Ecto neural progenitor cell (in vitro differentiated cells): ENCODE results near the gene SLX9.

Experiments
- DNase-seq: peaks from one replicate; pipeline ENCODE4 v3.0.0-alpha.2; 2018; ENCODE audit warnings: low spot score

Gene SLX9

DNA sequence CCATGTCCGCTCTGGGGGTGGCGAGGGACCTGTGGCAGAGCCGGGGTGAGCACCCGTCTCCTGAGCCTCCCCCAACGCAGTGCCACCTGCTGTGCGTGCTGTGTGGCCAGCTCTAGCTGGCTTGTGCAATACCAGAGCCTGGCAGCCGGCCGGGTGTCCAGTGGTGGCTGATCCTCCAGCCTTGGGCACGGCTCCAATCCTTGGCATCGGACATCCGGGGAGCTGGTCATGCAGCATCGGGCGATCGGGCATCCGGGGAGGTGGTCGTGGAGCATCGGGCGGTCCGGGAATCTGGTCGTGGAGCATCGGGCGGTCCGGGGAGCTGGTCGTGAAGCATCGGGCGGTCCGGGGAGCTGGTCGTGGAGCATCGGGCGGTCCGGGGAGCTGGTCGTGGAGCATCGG lies 8.1 kb downstream of the SLX9 start:
- DNase-seq: no peak

DNA sequence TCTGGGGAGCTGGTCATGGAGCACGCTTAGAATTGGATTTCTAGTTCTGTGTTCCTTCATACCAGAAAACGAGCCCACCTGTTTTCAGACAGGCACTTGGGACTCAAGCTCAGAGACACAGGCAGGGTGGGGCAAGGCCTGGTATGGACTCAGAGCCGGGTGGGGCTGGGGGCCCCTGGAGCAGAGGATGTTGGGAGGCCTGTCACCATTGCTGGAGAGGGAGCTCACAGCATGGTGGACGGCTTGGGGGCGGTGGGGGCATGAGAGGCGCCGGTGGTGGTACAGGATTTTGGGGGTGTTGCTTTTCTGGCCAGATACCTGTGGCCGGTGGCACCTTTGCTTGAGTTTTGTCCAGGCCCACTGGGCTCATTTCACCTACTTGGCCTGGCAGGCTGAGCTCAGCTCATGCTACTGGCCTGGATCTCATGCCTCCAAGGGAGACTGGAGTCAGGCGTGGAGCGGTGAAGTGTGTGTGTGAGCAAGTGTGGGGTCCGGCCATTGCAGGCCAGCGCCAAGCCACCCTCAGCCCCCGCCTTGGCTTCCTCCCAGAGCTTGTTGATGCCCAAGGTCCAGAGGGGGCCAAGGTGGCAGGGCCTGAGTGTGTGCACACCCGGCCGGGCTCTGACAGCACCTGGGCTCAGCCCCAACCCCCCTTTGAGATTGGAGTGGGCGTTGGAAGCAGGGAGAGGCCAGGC lies 8.7 kb downstream of the SLX9 start:
- DNase-seq: no peak

DNA sequence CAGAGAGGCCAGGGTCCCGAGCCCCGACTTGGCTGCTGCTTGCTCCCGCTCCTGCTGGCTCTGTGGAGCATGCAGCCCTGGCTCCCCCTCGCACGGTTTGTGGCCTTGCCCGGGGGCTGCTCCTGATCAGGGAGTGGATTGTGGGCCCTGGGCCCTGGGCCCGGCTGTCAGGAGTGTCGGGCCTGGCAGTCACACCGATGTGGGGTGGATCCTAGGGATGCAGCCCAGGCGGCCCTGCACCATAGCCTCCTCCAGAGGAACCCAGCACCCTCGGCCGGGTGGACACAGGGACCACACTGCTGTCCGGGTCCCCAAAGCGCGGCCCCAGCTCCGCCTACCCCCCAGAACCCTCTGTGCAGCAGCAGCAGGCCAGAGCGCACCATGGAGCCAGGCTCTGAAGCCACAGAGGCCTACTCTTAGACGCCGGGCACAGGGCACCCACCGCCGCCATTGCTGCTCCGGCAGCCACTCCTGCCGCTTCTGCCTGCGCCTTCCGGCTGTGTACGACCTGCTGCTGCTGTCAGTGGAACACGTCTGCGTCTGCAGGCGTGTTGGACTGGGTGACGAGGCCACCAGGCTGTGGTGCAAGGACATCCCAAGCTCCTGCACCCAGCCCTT lies 9.4 kb downstream of the SLX9 start:
- DNase-seq: no peak

DNA sequence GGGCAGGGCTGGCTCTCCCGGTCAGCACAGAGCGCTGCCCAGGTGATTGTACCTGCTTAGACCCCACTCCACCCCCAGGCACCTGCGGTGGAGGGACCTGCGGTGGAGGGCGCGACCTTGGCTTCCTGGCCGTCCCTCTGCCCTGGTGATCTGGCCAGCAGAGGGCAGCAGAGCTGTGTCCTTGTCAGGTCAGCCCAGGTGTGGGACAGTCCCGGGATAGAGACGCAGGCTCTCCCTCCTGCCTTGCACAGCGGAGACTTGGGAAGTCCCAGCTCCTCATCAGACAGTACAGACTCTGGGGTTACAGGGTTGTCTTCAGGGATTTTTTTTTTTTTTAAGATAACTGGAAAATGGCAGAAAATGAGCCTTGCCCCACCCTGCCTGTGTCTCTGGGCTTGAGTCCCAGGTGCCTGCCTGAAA lies 10.0 kb downstream of the SLX9 start:
- DNase-seq: peak; percentile 88

DNA sequence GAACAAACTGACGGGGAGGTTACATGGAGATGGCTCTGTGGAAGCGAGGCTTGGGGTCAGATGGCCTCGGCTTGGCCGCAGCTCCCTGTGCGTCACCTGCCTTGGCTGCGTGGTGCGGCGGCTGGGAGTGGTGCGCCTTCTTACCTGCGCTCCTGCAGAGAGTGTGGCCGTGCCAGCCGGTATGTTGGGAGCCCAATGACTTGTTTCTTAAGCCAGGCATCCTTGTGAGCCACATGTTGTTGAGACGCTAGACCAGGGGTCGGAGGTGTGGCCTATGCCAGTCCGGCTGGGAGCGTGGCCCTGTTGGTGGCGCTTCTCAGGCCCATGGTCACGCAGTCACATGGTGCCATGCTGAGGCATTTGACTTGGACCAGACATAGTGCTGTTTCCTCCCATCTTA lies 10.5 kb downstream of the SLX9 start:
- no peak for DNase-seq

DNA sequence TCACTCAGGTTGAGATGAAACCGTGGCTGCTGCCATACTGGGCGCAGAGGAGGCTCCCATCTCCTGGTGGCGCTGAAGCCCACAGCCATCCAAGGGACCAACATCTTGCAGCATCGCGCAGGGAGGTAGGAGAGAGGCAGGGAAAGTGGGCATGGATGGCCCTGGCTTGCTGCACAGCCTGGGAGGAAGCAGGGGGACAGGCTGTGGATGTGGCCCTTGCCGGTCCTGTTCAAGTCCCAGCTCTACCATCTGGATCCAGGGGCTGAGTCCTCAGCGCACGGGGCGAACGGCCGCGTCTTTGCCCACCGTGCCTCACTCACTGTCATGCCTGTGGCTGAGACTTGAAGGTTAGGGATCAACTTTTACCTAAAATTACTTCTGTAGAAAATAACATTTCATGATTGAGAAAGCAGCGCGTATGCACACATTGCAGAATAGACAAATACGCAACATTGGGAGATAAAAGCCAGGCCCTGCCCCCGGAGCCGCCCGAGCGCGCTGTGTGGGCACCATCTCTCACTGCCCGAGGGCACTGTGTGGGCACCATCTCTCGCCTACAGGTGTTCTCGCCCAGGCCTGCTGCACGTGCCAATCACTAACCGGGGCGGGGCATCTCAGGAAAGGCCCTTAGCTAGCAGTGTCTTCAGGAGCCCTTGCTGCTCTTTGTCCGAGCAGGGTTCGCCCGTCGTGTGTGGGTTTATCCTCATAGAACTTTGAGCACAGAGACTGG lies 11.5 kb downstream of the SLX9 start:
- no peak for DNase-seq

DNA sequence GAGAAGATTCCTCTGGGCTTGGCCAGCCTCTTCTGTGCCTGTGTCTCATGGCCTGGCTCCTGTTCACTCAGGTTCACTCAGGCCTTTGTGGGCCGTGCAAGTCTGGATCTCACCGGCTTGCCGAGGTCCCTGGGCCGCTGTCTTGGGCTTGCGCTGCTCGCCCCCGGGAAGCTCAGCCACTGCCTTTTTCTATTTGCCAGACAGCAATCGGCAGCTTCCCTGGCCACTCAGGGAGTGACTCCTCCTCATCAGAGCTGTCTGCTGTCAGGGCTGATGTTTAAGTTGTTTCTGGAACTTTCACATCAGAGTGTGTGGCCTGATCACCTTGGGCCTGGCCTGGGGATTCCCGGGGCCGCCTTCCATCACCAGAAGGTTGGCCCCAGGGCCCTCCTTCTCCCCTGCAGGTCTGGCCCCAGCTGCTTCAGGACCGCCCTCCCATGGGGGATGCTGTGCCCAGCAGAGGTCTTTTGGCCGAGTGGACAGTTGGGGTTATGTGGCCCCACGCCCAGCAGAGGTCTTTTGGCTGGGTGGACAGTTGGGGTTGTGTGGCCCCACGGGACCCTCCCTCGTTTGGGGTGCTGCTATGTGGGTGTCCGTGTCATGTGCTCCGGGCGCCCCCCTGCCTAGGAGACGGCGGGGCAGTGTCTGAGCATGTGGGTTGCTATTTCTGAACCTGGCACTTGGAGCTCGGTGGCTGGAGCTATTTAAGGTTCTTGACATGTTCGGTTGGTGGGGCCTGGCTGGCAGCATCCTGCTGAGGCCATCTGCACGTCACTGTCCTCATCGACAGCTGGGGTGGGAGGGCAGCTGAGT lies 12.5 kb downstream of the SLX9 start:
- DNase-seq: no peak

DNA sequence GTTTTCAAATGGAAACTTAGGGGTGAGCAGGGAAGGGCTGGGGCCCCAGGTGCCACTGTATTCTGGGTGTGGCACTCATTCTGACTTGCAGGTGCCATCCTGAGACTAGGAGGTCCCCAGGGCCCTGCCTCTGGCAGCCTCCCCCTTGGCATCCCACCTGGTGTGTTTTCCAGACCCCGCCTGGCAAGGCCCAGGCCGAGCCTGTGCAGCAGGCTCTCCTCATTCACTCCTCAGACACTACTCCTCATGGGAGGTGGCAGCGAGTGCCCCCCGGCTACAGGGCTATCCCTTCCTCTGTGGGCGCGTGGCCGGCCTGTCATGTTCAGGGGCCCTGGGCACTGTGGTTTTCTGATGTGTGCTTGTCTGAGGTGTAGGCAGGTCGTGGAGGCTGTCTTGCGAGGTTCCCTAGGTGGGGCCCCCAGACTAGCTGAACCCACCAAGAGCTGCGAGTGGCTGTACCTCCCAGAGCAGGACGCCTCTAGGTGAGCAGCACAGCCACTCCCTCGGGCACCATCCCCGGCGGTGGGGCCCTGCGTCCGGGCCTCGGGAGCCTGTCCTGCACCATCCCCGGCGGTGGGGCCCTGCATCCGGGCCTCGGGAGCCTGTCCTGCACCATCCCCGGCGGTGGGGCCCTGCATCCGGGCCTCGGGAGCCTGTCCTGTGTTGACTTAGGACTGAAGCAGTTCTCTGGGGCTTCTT lies 13.2 kb downstream of the SLX9 start:
- DNase-seq: no peak

DNA sequence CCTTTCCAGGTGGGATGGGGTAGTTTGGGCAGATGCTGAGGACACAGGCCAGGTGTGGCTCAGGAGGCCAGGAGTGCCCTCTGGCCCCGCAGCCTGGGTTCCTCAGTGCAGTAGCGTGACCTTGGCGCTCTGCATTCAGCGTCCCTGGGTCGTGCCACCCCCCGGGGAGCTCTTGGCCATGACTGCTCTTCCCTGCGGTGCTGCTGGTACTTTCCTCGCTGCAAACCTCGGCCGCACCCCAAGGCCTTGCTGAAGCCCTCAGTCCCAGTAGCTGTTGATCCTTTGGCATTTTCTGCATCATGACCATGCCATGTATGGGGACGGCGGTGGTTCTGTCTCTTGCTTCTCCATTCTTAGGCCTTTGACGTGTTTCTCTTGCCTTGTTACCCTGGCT lies 13.8 kb downstream of the SLX9 start:
- no peak for DNase-seq

DNA sequence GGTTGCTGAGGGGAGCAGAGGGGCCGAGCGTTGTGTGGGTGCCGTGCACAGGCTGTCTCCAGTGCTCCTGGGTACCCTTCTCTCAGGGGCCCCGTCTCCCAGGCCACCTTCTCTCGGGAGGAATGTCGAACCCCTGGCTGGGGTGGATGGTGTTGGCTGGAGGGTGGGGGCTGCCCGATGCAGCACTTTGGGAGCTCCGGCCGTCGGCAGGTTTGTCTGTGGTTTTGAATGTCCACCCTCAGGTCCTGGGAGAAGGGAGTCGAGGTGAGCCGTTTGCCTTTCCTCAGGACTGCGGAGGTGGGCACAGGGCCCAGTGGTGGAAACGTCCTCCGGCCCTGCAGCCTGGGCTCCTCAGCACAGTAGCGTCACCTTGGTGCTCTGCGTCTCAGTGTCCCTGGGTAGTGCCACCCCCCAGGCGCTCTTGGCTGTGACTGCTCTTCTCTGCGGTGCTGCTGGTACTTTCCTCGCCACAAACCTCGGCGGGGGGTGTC lies 14.5 kb downstream of the SLX9 start:
- DNase-seq: no peak

DNA sequence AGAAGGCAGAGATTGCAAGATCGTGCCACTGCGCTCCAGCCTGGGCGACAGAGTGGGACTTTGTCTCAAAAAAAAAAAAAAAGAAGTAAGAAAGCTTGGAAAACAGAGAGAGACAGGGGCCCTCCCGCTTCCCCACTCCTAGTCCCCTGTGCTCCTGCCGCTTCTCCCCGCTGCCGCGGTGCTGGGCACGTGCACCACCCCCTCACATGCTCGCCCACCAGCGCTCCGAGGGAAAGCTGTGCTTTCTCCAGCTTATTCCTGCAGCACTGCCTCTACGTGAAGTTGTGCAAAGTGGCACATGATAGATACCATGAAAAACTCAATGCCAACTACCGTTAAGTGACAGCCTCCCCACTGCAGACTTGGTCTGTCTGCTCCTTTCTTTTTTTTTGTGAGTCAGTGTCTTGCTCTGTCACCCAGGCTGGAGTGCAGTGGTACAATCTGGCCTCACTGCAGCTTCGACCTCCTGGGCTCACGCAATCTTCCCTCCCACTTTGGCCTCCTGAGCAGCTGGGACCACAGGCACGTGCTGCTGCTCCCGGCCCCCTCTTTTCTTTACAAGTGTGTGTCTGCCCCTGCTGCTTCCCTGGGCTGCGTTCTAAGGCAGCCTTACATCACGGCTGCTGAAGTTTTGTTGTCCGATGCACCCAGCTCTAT lies 15.4 kb downstream of the SLX9 start:
- no peak for DNase-seq

DNA sequence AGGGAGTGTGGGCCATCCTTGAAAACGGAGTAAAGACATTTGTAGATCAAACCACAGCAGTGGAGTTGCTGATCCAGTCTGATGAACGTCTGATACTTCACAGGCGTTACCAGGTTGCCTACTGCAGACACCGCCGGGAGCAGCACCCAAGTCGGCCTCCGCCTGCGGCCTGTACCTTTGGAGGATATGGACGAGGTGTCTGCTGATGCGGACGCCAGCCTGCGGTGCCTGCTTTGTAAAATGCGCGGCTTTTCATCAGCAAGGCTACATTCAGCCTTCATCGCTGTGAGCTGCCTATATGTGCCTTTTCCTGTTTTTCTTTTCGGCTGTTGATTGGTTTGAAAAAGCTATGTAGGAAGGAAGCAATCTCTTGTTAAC lies 16.0 kb downstream of the SLX9 start:
- DNase-seq: no peak

DNA sequence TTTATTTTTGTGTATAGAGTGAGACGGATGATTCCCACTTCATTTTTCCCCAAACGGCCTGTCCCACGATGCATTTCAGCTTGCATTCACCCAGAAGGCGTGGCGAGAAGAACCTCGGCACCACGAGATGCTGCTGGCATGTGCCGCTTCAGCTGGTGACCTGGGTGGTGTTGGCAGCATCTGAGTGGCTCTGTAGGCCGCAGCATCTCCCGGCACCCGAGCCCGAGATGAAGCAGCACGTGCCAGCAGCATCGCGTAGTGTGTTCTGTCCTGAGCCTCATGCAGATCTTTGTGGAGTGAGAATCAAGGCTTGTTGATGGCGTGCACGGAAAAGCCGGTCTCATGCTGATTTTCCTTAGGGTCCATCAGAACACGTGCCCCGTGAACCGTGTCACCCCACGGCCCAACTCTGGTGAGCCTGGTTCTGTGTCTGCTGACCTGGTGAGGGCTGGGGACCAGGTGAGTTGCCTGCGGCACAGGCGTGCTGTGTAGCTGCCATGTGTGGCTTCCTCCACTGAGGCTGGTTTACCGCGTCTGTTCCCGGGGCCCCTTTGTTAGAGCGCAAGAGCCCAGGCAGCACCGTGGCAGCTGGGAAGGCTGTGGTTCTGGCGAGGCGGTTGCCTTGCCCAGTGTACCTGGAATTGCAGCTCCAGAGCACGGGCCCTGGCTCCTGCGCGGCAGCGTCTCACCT lies 16.7 kb downstream of the SLX9 start:
- DNase-seq: no peak

DNA sequence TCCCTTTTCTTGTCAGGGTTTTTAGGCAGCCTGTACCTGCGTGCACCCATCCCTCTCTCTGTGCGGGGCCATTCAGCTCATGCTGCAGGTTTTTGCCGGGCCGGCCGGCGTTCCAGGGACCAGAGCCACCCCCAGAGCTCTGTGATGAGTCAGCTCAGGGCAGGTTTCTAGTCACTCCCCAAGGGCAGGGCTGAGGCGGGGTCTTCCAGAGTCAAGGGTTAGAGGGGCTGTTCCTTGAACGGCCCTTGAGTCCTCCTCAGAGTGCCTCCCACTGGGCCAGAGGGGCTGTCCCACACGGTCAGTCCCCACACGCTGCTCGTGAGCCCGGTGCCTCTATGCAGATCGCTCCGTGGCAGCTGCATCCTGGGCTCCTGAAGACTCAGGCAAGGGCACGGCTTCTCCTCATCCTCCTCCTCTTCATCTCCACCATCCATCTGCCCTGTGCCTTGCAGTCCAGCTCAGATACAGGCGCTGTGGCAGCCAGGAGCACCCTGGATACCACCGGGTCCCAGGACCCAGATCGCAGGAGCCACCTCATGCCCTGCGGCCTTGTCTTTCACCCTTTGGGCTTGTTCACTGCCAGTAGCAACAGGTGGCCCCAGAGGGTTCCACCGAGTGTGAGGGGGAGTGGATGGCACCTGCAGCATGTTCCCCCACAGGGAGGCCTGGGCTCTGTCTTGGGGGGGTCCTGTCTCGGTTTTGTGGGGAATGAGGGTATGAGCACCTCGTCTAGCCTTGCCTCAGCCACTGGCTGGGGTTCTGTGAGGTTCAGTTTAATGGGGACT lies 17.4 kb downstream of the SLX9 start:
- DNase-seq: no peak

DNA sequence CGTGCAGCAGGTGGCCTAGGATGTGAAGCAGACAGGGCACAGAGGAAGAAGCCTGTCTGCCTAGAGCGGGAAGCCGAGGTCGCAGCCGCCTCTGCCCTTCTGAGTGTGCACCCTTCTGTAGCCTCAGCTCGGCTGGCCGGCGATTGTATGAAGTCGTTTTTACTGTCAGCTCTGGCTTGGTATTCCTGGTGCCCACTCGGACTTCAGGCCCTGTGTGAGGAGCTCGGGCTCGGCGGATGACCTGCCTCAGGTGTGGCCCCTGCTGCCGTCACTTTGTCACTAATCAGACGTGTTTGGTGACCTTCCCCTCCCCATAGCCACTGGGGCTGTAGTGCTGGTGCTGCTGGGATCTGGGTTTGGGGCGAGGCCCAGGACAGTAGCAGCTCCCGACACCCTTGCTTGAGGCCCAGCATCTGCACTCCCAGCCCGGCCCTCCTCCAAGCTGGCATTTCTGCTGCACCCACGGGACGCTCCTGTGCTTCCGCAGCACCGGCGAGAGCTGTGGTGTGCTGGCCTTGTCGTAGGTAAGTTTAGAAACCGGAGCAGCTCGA lies 18.1 kb downstream of the SLX9 start:
- DNase-seq: no peak

DNA sequence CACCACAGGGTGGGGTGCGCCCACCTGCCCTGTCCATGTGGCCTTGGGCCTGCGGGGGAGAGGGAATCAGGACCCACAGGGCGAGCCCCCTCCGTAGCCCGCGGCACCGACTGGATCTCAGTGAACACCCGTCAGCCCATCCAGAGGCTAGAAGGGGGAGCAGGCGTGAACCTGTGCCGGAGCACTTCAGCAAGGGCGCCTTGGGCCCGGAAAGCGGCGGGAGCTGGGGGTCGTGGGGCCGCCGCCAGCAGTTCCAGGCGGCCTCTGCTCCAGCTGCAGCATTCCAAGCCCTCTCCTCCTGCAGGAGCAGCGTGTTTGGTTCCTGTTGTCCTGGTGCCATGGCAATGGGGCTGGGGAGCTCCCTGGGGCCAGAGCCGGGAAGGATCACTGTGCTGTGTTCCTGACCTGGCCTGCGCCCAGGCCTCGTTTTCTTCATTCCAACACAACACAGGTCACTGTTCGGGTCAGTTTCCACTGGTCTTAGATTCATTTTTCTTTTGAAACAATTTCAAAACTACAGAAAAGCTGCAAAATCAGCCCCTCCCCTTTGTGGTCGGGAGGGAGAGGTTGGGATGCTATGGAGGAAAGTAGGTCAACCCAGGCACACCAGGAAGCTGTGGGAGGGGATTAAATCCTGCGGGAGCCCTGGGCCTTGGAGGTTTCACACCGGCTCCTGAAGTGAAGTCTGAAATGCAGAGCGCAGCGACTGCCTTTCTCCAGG lies 18.8 kb downstream of the SLX9 start:
- peak; percentile 85 for DNase-seq

DNA sequence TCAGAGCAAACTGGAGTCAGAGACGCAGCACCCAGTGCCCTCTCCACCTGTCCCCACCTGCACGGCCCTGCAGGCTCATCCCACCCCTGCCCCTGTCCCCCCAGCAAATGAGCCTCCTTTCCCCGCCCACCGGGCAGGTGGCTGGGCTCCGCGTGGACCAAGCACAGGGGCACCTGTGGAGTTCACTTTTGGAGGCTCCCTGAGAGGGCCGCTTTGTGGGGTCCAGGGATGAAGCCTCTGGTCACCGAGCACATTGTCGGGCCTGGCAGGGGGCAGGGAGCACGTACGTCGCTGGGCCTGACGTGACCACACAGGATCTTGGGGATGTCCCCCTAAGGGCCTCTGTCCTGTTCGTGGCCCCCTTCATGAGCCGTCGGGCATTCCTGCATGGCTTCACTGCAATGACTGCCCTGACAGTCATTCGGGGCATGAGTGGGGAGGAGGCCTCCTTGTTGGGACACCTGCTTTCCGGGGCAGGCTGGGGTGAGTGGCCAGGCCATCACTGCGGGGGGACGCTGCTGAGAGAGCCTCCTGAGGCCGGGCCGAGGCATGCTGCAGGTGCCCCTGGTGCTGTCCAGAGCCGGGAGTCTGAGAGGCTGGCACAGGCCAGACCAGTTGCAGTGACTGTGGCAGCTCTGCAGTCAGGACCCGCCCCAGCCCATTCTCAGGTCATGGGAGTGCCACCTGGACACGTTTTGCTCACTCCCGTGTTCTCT lies 19.7 kb downstream of the SLX9 start:
- no peak for DNase-seq
